Tibial artery (tissue), 4 donors: ENCODE results near the gene FARS2.

ENCODE experiments used
- DNase-seq, 2 donors: peaks; one replicate each; pipeline ENCODE4 v3.0.0-alpha.2; 2019
- H3K27ac ChIP-seq, 2 donors: fragments of 200-600 bp; sonication (generic) in 1 of 2; 1 replicate in 1 of 2; 2 replicates in 1 of 2; pipeline ENCODE4 v1.5.1; 2018 to 2019; ENCODE audit warnings: mild to moderate bottlenecking in 1 of 2
- H3K27me3 ChIP-seq, 2 donors: fragments of 200-600 bp; sonication (generic) in 1 of 2; one replicate each; pipeline versions ENCODE4 v1.5.1 to v1.6.0; 2016 to 2019
- H3K36me3 ChIP-seq, 3 donors: fragments of 200-600 bp; sonication (generic) in 2 of 3; one replicate each; pipeline ENCODE4 v1.5.1; 2016 to 2019; ENCODE audit warnings: mild to moderate bottlenecking in 2 of 3
- H3K4me1 ChIP-seq, 4 donors: fragments of 200-600 bp; sonication (generic) in 2 of 4; 1 replicate in 3 of 4; 2 replicates in 1 of 4; pipeline ENCODE4 v1.5.1; 2016 to 2019
- H3K4me3 ChIP-seq, 2 donors: fragments of 200-600 bp; sonication (generic) in 1 of 2; 1 replicate in 1 of 2; 2 replicates in 1 of 2; pipeline ENCODE4 v1.5.1; 2018 to 2019; ENCODE audit warnings: mild to moderate bottlenecking in 2 of 2
- H3K9me3 ChIP-seq, 3 donors: fragments of 200-600 bp; sonication (generic) in 1 of 3; one replicate each; pipeline ENCODE4 v1.5.1; 2016 to 2019
- CTCF ChIP-seq, 2 experiments: fragments of 200-600 bp in 1 of 2; fragments of 450-650 bp in 1 of 2; IDR thresholded peaks; one replicate each; pipeline ENCODE4 v1.5.1; 2017 to 2019; ENCODE audit warnings: antibody characterized with exemption in 2 of 2, mild to moderate bottlenecking in 1 of 2, moderate library complexity in 1 of 2
- intact Hi-C: fragments of 100-400 bp; cut with DNase I; formaldehyde crosslinking; loops from one replicate; pipeline ENCODE4 v1.15.0; 2023; ENCODE audit warnings: low total_unique reads

Gene FARS2

GRCh38 chr6:5712349-5713215 lies 451.3 kb downstream of the FARS2 start:
- intact Hi-C loops: no loop called here
- Histone ChIP-seq H3K9me3 (peaks cover 0 to 8% (median 0%) of the 10 kb centered on the region in 3 donors), H3K4me3 (no peak overlapping the region), H3K27ac (no peak overlapping the region), H3K27me3 (no peaks in the 10 kb centered on the region), H3K4me1 (no peaks in the 10 kb centered on the region), H3K36me3 (no peaks in the 10 kb centered on the region)
- no peak for DNase-seq
- no peak for TF ChIP-seq CTCF (IDR thresholded peaks at IDR 0.05)

- intact Hi-C loops: no loop called here
- H3K4me1 ChIP-seq: no peaks in the 10 kb centered on the region
- H3K36me3 ChIP-seq: no peaks in the 10 kb centered on the region
- DNase-seq: no peak
- no peak overlapping the region for H3K4me3 ChIP-seq
- H3K27ac ChIP-seq: no peak overlapping the region
- peaks cover 0 to 8% (median 0%) of the 10 kb centered on the region in 3 donors for H3K9me3 ChIP-seq
- H3K27me3 ChIP-seq: no peaks in the 10 kb centered on the region
- TF ChIP-seq CTCF (IDR thresholded peaks at IDR 0.05): no peak
These were observed 452.2 kb downstream of the FARS2 start for GRCh38 chr6:5713519-5713918.

- H3K27me3 ChIP-seq: no peaks in the 10 kb centered on the region
- no peak for TF ChIP-seq CTCF (IDR thresholded peaks at IDR 0.05)
- no peak for DNase-seq
- H3K9me3 ChIP-seq: peaks cover 0 to 8% (median 0%) of the 10 kb centered on the region in 3 donors
- no peak overlapping the region for H3K27ac ChIP-seq
- intact Hi-C loops: no loop called here
- H3K36me3 ChIP-seq: no peaks in the 10 kb centered on the region
- no peak overlapping the region for H3K4me3 ChIP-seq
- H3K4me1 ChIP-seq: no peaks in the 10 kb centered on the region
These were observed 457.1 kb downstream of the FARS2 start for GRCh38 chr6:5718231-5718947.

GRCh38 chr6:5723841-5724691 lies 462.8 kb downstream of the FARS2 start:
- no peak for TF ChIP-seq CTCF (IDR thresholded peaks at IDR 0.05)
- H3K27ac ChIP-seq: no peak overlapping the region
- H3K4me1 ChIP-seq: no peaks in the 10 kb centered on the region
- H3K9me3 ChIP-seq: no peaks in the 10 kb centered on the region
- intact Hi-C loops: no loop called here
- DNase-seq: peak in 1 of 2 donors; percentile 30
- H3K27me3 ChIP-seq: no peaks in the 10 kb centered on the region
- H3K4me3 ChIP-seq: no peak overlapping the region
- no peaks in the 10 kb centered on the region for H3K36me3 ChIP-seq

- Histone ChIP-seq H3K27ac (no peak overlapping the region), H3K27me3 (no peaks in the 10 kb centered on the region), H3K4me3 (no peak overlapping the region), H3K36me3 (no peaks in the 10 kb centered on the region), H3K4me1 (no peaks in the 10 kb centered on the region), H3K9me3 (no peaks in the 10 kb centered on the region)
- no peak for TF ChIP-seq CTCF (IDR thresholded peaks at IDR 0.05)
- no peak for DNase-seq
- intact Hi-C loops: no loop called here
These were observed 463.6 kb downstream of the FARS2 start for GRCh38 chr6:5724911-5725310.
